Measurements from ENCODE around the gene ZSWIM6. TPM values are rescaled to one million over a fixed set of nuclear protein-coding genes. Genes with fewer than 3 reads are reported as not detected.

Gene ZSWIM6
- total and polyA plus RNA-seq, 11 donors, result 1.9 to 14.9 (median 6.3) TPM

GRCh38 chr5:61572959-61573358 lies 240.9 kb downstream of the ZSWIM6 start:
- DNase-seq (no peak), ATAC-seq (no peak)
- Histone ChIP-seq H3K27ac (no peak overlapping the region), H3K36me3 (no peaks in the 10 kb centered on the region), H3K4me1 (peaks cover 0 to 6% (median 0%) of the 10 kb centered on the region in 12 donors), H3K4me3 (no peak overlapping the region), H3K27me3 (no peaks in the 10 kb centered on the region), H3K9me3 (no peaks in the 10 kb centered on the region)
- intact Hi-C loops (cut with DNase I), result no loop called here
- TF ChIP-seq POLR2A (IDR thresholded peaks at IDR 0.05), result no peak
- no peak for TF ChIP-seq CTCF (IDR thresholded peaks at IDR 0.05)
- WGBS, 4 donors, result 87 to 93% (median 91%) methylated on average over 5 of the region's 5 CpGs

- no peaks in the 10 kb centered on the region for H3K27me3 ChIP-seq
- ATAC-seq, result peak in 3 of 4 donors; percentile 22 to 53 (median 24)
- H3K9me3 ChIP-seq, result no peaks in the 10 kb centered on the region
- H3K4me1 ChIP-seq, result peaks cover 0 to 6% (median 0%) of the 10 kb centered on the region in 12 donors
- DNase-seq, result no peak
- no peaks in the 10 kb centered on the region for H3K36me3 ChIP-seq
- intact Hi-C loops (cut with DNase I), result no loop called here
- WGBS, 4 donors, result 67 to 76% (median 71%) methylated on average over 4 of the region's 4 CpGs
- H3K27ac ChIP-seq, result no peak overlapping the region
- TF ChIP-seq POLR2A (IDR thresholded peaks at IDR 0.05), result no peak
- TF ChIP-seq CTCF (IDR thresholded peaks at IDR 0.05), result no peak
- H3K4me3 ChIP-seq, result no peak overlapping the region
Observed at GRCh38 chr5:61575103-61575502, 243.0 kb downstream of the ZSWIM6 start.

- TF ChIP-seq POLR2A (IDR thresholded peaks at IDR 0.05) (no peak), CTCF (IDR thresholded peaks at IDR 0.05) (no peak)
- ATAC-seq (no peak), DNase-seq (no peak)
- peaks cover 0 to 6% (median 0%) of the 10 kb centered on the region in 12 donors for H3K4me1 ChIP-seq
- intact Hi-C loops (cut with DNase I), result no loop called here
- H3K4me3 ChIP-seq, result no peak overlapping the region
- no peak overlapping the region for H3K27ac ChIP-seq
- no peaks in the 10 kb centered on the region for H3K9me3 ChIP-seq
- WGBS, 4 donors, result 86 to 92% (median 90%) methylated on average over 6 of the region's 6 CpGs
- H3K36me3 ChIP-seq, result no peaks in the 10 kb centered on the region
- H3K27me3 ChIP-seq, result no peaks in the 10 kb centered on the region
Observed at GRCh38 chr5:61575581-61575980, 243.5 kb downstream of the ZSWIM6 start.

- no peak for ATAC-seq
- no peak for TF ChIP-seq CTCF (IDR thresholded peaks at IDR 0.05)
- no peak for TF ChIP-seq POLR2A (IDR thresholded peaks at IDR 0.05)
- DNase-seq, result no peak
- WGBS, 4 donors, result 95 to 98% (median 96%) methylated on average over 3 of the region's 3 CpGs
- Histone ChIP-seq H3K9me3 (no peaks in the 10 kb centered on the region), H3K27me3 (no peaks in the 10 kb centered on the region), H3K27ac (no peak overlapping the region), H3K36me3 (no peaks in the 10 kb centered on the region), H3K4me3 (no peak overlapping the region), H3K4me1 (peaks cover 0 to 6% (median 0%) of the 10 kb centered on the region in 12 donors)
- intact Hi-C loops (cut with DNase I), result no loop called here
Observed at GRCh38 chr5:61576556-61576955, 244.5 kb downstream of the ZSWIM6 start.

Measured in heart left ventricle (tissue), 16 donors.